ENCODE data around the gene LONP2. TPM values are rescaled to one million over a fixed set of nuclear protein-coding genes. Genes with fewer than 3 reads are reported as not detected.

Gene LONP2
- total RNA-seq, 4 donors from 2014 or later = 50.8 to 80.9 (median 53.9) TPM

GRCh38 chr16:48223490-48223889 lies 20.6 kb upstream of the LONP2 start:
- no peak for ATAC-seq (ENCODE audit: low FRiP score)
- TF ChIP-seq CTCF (IDR thresholded peaks at IDR 0.05) = no peak
- no peak for DNase-seq (ENCODE audit: low spot score)

GRCh38 chr16:48225456-48225855 lies 18.6 kb upstream of the LONP2 start:
- ATAC-seq (ENCODE audit: low FRiP score) = no peak
- no peak for TF ChIP-seq CTCF (IDR thresholded peaks at IDR 0.05)

GRCh38 chr16:48231727-48232492 lies 12.2 kb upstream of the LONP2 start:
- DNase-seq (ENCODE audit: low spot score) = no peak
- TF ChIP-seq CTCF (IDR thresholded peaks at IDR 0.05) = no peak
- no peak for ATAC-seq (ENCODE audit: low FRiP score)

More at GRCh38 chr16:48225456-48225855, 18.6 kb upstream of the LONP2 start:
- DNase-seq (ENCODE audit: low spot score) = no peak

GRCh38 chr16:48232493-48233040 lies 11.5 kb upstream of the LONP2 start:
- no peak for TF ChIP-seq CTCF (IDR thresholded peaks at IDR 0.05)
- DNase-seq (ENCODE audit: low spot score) (no peak), ATAC-seq (ENCODE audit: low FRiP score) (no peak)

- no peak for TF ChIP-seq CTCF (IDR thresholded peaks at IDR 0.05)
- ATAC-seq (ENCODE audit: low FRiP score) = no peak
- DNase-seq (ENCODE audit: low spot score) = no peak
These were observed 9.5 kb upstream of the LONP2 start for GRCh38 chr16:48234630-48235029.

- ATAC-seq (ENCODE audit: low FRiP score) (no peak), DNase-seq (ENCODE audit: low spot score) (no peak)
- no peak for TF ChIP-seq CTCF (IDR thresholded peaks at IDR 0.05)
These were observed 9.0 kb upstream of the LONP2 start for GRCh38 chr16:48235058-48235555.
